Measurements from ENCODE around the gene TMBIM6. TPM values are rescaled to one million over a fixed set of nuclear protein-coding genes. Genes with fewer than 3 reads are reported as not detected.

The TMBIM6 gene
- 530 and 567 TPM in 2 replicates for total RNA-seq

GRCh38 chr12:49740930-49741881 is at the start of gene TMBIM6:
Gene TMBIM6 (plus strand): TSS chr12:49741557. CDS start chr12:49752494, 10,937 bp downstream.

GRCh38 chr12:49707128-49707811 is 34.1 kb upstream of the TMBIM6 start, which contains the start of gene FMNL3:
Gene FMNL3 (minus strand): TSS chr12:49707405. CDS start chr12:49707180, 225 bp downstream.

Other genes with a start within 250 kb of the TMBIM6 start
- gene KCNH3, start 202.5 kb upstream of the TMBIM6 start, total RNA-seq: 0.29 and 0.35 TPM in 2 replicates
- 67.2 and 91.1 TPM in 2 replicates for gene MCRS1, start 173.4 kb upstream of the TMBIM6 start, total RNA-seq
- not detected in 2 replicates for gene FAM186B, start 135.9 kb upstream of the TMBIM6 start, total RNA-seq
- 6.9 and 10.8 TPM in 2 replicates for gene PRPF40B, start 118.0 kb upstream of the TMBIM6 start, total RNA-seq
- gene FMNL3, start 34.2 kb upstream of the TMBIM6 start, total RNA-seq: 18.2 and 18.3 TPM in 2 replicates
- 22.3 and 25.9 TPM in 2 replicates for gene NCKAP5L, start 86.9 kb downstream of the TMBIM6 start, total RNA-seq
- gene BCDIN3D, start 101.5 kb downstream of the TMBIM6 start, total RNA-seq: 2.0 and 2.5 TPM in 2 replicates
- 0.29 and 0.71 TPM in 2 replicates for gene FAIM2, start 162.3 kb downstream of the TMBIM6 start, total RNA-seq
- gene AQP2, start 209.2 kb downstream of the TMBIM6 start, total RNA-seq: not detected in 2 replicates
- gene AQP5, start 220.3 kb downstream of the TMBIM6 start, total RNA-seq: not detected in 2 replicates
- not detected in 2 replicates for gene AQP6, start 231.4 kb downstream of the TMBIM6 start, total RNA-seq

All from myometrial cell (primary cell).